ENCODE measurements around the gene CYB5B. TPM values are rescaled to one million over a fixed set of nuclear protein-coding genes. Genes with fewer than 3 reads are reported as not detected.
A peak's percentile ranks its signal among the peaks of the same experiment; 100 is the strongest.

Gene CYB5B
- total RNA-seq, 2 experiments from 2014 or later, result 158 to 187 TPM

- Mint-ChIP-seq H3K4me3 (no peak overlapping the region), H3K9me3 (ENCODE audit: low read depth) (no peaks in the 10 kb centered on the region), H3K4me1 (no peaks in the 10 kb centered on the region), H3K27ac (no peak overlapping the region), H3K27me3 (peaks cover 3% of the 10 kb centered on the region), H3K36me3 (ENCODE audit: low read depth) (no peaks in the 10 kb centered on the region)
- intact Hi-C loops (cut with DNase I, micrococcal nuclease), result no loop called here
- ATAC-seq (no peak), DNase-seq (no peak)
- CTCF ChIA-PET, result interaction anchor here (0.6 to 1.1 kb wide), 2 partner anchors 9 to 59 kb away, joined by 3 read pairs; no protein-coding TSS in a partner anchor
- POLR2A ChIA-PET, result no interaction called here
Measured at GRCh38 chr16:69485816-69486215, 61.4 kb downstream of the CYB5B start.

- H3K4me1 Mint-ChIP-seq, result no peaks in the 10 kb centered on the region
- H3K4me3 Mint-ChIP-seq, result no peak overlapping the region
- H3K36me3 Mint-ChIP-seq (ENCODE audit: low read depth), result no peaks in the 10 kb centered on the region
- peaks cover 3% of the 10 kb centered on the region for H3K27me3 Mint-ChIP-seq
- DNase-seq, result no peak
- H3K9me3 Mint-ChIP-seq (ENCODE audit: low read depth), result no peaks in the 10 kb centered on the region
- intact Hi-C loops (cut with DNase I, micrococcal nuclease), result no loop called here
- POLR2A ChIA-PET, result no interaction called here
- CTCF ChIA-PET, result interaction anchor here (1.1 to 1.2 kb wide), 2 partner anchors 9 to 16 kb away, joined by 3 to 4 read pairs; no protein-coding TSS in a partner anchor
- no peak overlapping the region for H3K27ac Mint-ChIP-seq
- no peak for ATAC-seq
Measured at GRCh38 chr16:69486272-69486671, 61.9 kb downstream of the CYB5B start.

DNA sequence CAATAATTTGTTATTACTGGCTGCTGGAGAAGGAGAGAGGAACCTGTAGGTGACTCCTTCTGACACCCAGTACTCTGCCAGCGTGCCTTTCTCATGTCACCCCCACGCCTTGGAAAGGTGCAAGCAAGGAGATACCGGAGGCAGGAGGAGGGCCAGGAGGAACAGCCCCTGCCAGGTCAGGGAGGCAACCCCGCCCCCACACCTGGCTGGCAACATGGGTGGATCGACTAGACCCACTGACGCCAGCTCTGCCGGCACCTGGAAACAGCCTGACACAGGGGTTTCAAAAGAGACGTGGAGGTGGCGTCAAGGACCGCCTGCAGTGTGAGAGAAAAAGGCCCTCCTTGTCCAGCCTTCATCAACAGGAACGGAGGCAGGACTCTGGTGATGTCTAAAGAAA is 62.3 kb downstream of the CYB5B start:
- ATAC-seq (no peak), DNase-seq (no peak)
- Mint-ChIP-seq H3K36me3 (ENCODE audit: low read depth) (no peaks in the 10 kb centered on the region), H3K4me1 (no peaks in the 10 kb centered on the region), H3K27ac (no peak overlapping the region), H3K4me3 (no peak overlapping the region), H3K27me3 (peaks cover 3% of the 10 kb centered on the region), H3K9me3 (ENCODE audit: low read depth) (no peaks in the 10 kb centered on the region)
- ChIA-PET CTCF (interaction anchor here (1.2 kb wide), 1 partner anchor 17 kb away, joined by 4 read pairs; no protein-coding TSS in a partner anchor), POLR2A (no interaction called here)
- intact Hi-C loops (cut with DNase I, micrococcal nuclease), result no loop called here

GRCh38 chr16:69490707-69491324 is 66.4 kb downstream of the CYB5B start:
- H3K27me3 Mint-ChIP-seq, result no peaks in the 10 kb centered on the region
- intact Hi-C loops (cut with DNase I, micrococcal nuclease), result no loop called here
- H3K4me1 Mint-ChIP-seq, result no peaks in the 10 kb centered on the region
- no peaks in the 10 kb centered on the region for H3K36me3 Mint-ChIP-seq (ENCODE audit: low read depth)
- ChIA-PET POLR2A (no interaction called here), CTCF (no interaction called here)
- no peak overlapping the region for H3K27ac Mint-ChIP-seq
- no peaks in the 10 kb centered on the region for H3K9me3 Mint-ChIP-seq (ENCODE audit: low read depth)
- H3K4me3 Mint-ChIP-seq, result no peak overlapping the region
- DNase-seq (no peak), ATAC-seq (no peak)

GRCh38 chr16:69494991-69495392 is 70.6 kb downstream of the CYB5B start:
- ATAC-seq, result peak; percentile 71
- Mint-ChIP-seq H3K9me3 (ENCODE audit: low read depth) (no peaks in the 10 kb centered on the region), H3K36me3 (ENCODE audit: low read depth) (no peaks in the 10 kb centered on the region), H3K27me3 (no peaks in the 10 kb centered on the region), H3K4me1 (no peaks in the 10 kb centered on the region), H3K27ac (peak overlapping the region; percentile 19), H3K4me3 (no peak overlapping the region)
- POLR2A ChIA-PET, result no interaction called here
- intact Hi-C loops (cut with DNase I, micrococcal nuclease), result loop anchor here in 1 of 2 experiments (1.0 kb wide), 1 partner anchor 72 kb away; no protein-coding TSS in a partner anchor
- DNase-seq, result peak; percentile 76
- CTCF ChIA-PET, result interaction anchor here (0.6 to 1.4 kb wide), 5 partner anchors 8 to 88 kb away, joined by 3 to 6 read pairs (median 3); no protein-coding TSS in a partner anchor

DNA sequence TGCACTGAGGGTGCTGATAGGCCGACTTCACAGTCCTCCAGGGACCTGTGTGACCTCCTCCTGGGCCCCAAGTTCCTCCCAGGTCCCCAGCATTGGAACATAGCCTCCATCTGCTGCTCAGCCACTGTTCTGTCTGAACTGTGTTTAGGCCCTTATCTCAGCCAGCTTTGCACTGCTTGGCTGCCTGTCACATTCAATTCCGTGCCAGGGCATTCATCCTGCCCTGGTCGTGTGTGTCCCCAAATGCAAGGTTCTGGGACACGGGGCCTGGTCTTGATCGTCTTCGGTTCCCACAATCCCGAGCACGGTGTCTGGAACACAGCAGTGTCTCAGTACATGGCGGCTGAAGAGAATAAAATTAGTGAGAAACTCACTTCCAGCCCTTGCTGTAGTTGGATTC is 71.4 kb downstream of the CYB5B start:
- POLR2A ChIA-PET, result interaction anchor here (0.6 kb wide), 1 partner anchor 110 kb away, joined by 3 read pairs; the partner anchor contains the start of gene TERF2
- CTCF ChIA-PET, result interaction anchor here (0.6 to 1.2 kb wide), 4 partner anchors 10 to 196 kb away, joined by 3 read pairs; no protein-coding TSS in a partner anchor
- no peak overlapping the region for H3K4me3 Mint-ChIP-seq

DNA sequence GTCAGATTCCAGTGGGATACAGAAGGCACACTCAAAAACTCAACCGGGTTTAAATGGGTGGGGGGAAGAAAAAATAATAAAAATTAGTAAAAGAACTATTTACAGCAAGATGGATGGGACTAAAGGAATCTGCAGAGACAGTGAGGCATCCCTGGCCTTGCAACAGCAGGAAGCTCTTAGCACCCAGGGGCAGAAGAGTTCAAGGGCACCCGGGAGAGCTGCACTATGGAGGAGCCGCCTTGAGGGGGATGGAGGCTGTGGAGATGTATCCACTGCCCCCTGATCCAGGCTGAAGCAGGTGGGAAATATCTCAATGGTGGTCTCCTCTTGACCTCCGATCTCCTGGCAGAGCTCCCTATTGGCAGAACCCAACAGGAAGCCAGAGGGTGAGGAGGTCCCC is 72.0 kb downstream of the CYB5B start:
- no peak for ATAC-seq
- ChIA-PET POLR2A (interaction anchor here (0.6 kb wide), 1 partner anchor 110 kb away, joined by 3 read pairs; the partner anchor contains the start of gene TERF2), CTCF (interaction anchor here (0.6 kb wide), 2 partner anchors 21 to 178 kb away, joined by 3 read pairs; no protein-coding TSS in a partner anchor)
- Mint-ChIP-seq H3K4me3 (no peak overlapping the region), H3K9me3 (ENCODE audit: low read depth) (no peaks in the 10 kb centered on the region), H3K36me3 (ENCODE audit: low read depth) (no peaks in the 10 kb centered on the region), H3K27me3 (no peaks in the 10 kb centered on the region), H3K4me1 (no peaks in the 10 kb centered on the region), H3K27ac (no peak overlapping the region)
- DNase-seq, result no peak
- intact Hi-C loops (cut with DNase I, micrococcal nuclease), result no loop called here

More for the DNA sequence above, 71.4 kb downstream of the CYB5B start:
- Mint-ChIP-seq H3K4me1 (no peaks in the 10 kb centered on the region), H3K36me3 (ENCODE audit: low read depth) (no peaks in the 10 kb centered on the region), H3K9me3 (ENCODE audit: low read depth) (no peaks in the 10 kb centered on the region), H3K27me3 (no peaks in the 10 kb centered on the region), H3K27ac (no peak overlapping the region)
- ATAC-seq (no peak), DNase-seq (no peak)
- intact Hi-C loops (cut with DNase I, micrococcal nuclease), result loop anchor here in 1 of 2 experiments (1.0 kb wide), 1 partner anchor 71 kb away; no protein-coding TSS in a partner anchor

- ChIA-PET POLR2A (no interaction called here), CTCF (interaction anchor here (0.6 kb wide), 2 partner anchors 7 to 179 kb away, joined by 3 to 4 read pairs; no protein-coding TSS in a partner anchor)
- H3K9me3 Mint-ChIP-seq (ENCODE audit: low read depth), result no peaks in the 10 kb centered on the region
- no peak overlapping the region for H3K4me3 Mint-ChIP-seq
- no peaks in the 10 kb centered on the region for H3K36me3 Mint-ChIP-seq (ENCODE audit: low read depth)
- no peaks in the 10 kb centered on the region for H3K27me3 Mint-ChIP-seq
- H3K4me1 Mint-ChIP-seq, result peaks cover 2% of the 10 kb centered on the region
- H3K27ac Mint-ChIP-seq, result no peak overlapping the region
- DNase-seq (no peak), ATAC-seq (no peak)
- intact Hi-C loops (cut with DNase I, micrococcal nuclease), result no loop called here
Measured at GRCh38 chr16:69496896-69497295, 72.5 kb downstream of the CYB5B start.

- intact Hi-C loops (cut with DNase I, micrococcal nuclease), result no loop called here
- CTCF ChIA-PET, result no interaction called here
- no peak overlapping the region for H3K27ac Mint-ChIP-seq
Measured at GRCh38 chr16:69497876-69498596, 73.6 kb downstream of the CYB5B start.

DNA sequence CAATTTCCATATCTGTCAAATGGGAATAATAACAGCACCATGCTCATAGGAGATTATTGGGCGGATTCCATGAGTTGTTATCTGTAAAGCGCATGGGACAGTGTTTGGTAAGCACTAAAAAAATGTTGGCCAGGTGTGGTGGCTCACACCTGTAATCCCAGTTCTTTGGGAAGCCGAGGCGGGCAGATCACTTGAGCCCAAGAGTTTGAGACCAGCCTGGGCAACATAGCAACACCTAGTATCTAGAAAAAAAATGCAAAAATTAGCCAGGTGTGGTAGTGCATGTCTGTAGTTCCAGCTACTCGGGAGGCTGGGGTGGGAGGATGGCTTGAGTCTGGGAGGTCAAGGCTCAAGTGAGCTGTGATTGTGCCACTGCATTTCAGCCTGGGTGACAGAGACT is 74.5 kb downstream of the CYB5B start:
- Mint-ChIP-seq H3K9me3 (ENCODE audit: low read depth) (no peaks in the 10 kb centered on the region), H3K4me3 (no peak overlapping the region), H3K36me3 (ENCODE audit: low read depth) (no peaks in the 10 kb centered on the region), H3K4me1 (peaks cover 6% of the 10 kb centered on the region), H3K27me3 (no peaks in the 10 kb centered on the region), H3K27ac (no peak overlapping the region)
- ChIA-PET CTCF (interaction anchor here (0.9 kb wide), 1 partner anchor 266 kb away, joined by 3 read pairs; no protein-coding TSS in a partner anchor), POLR2A (no interaction called here)
- DNase-seq, result no peak
- intact Hi-C loops (cut with DNase I, micrococcal nuclease), result no loop called here
- ATAC-seq, result no peak

More at GRCh38 chr16:69497876-69498596, 73.6 kb downstream of the CYB5B start:
- no peak for ATAC-seq
- H3K9me3 Mint-ChIP-seq (ENCODE audit: low read depth), result no peaks in the 10 kb centered on the region
- H3K36me3 Mint-ChIP-seq (ENCODE audit: low read depth), result no peaks in the 10 kb centered on the region
- H3K4me3 Mint-ChIP-seq, result no peak overlapping the region
- no peaks in the 10 kb centered on the region for H3K27me3 Mint-ChIP-seq
- no peak for DNase-seq
- POLR2A ChIA-PET, result no interaction called here
- H3K4me1 Mint-ChIP-seq, result peaks cover 6% of the 10 kb centered on the region

DNA sequence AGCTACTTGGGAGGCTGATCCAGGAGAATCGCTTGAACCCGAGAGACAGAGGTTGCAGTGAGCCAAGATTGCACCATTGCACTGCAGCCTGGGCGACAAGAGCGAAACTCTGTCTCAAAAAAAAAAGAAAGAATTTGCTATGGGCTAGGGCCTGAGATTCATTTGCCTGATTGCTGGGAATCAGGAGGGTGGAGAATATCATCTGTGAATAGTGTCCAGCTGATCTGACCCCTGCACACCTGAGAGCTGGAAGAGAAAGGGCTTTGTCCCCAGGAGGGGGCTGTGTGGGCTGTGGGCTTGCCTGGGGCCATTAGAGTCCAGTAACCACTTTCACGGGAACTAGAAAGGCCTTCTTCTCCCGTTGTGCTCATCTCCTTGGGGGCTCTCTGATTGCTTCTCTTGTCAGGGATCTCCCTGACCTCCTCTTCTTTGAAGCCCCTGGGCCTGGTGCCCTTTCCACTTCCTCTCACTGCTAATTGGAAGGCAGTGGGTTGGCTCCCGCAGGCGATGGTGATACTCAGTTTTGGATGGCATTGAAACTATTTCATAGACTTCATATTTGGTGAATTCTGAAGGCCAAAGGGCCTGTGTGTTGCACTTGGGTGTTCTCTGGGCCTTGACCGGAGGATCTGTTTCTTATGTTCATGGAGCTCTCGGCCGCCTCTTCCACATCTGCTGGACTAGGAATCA is 75.3 kb downstream of the CYB5B start:
- no peak overlapping the region for H3K27ac Mint-ChIP-seq
- intact Hi-C loops (cut with DNase I, micrococcal nuclease), result no loop called here
- ChIA-PET POLR2A (no interaction called here), CTCF (interaction anchor here (0.6 to 0.9 kb wide), 2 partner anchors 104 to 267 kb away, joined by 3 read pairs; no protein-coding TSS in a partner anchor)
- H3K4me1 Mint-ChIP-seq, result peaks cover 6% of the 10 kb centered on the region
- H3K36me3 Mint-ChIP-seq (ENCODE audit: low read depth), result no peaks in the 10 kb centered on the region
- H3K27me3 Mint-ChIP-seq, result no peaks in the 10 kb centered on the region
- no peaks in the 10 kb centered on the region for H3K9me3 Mint-ChIP-seq (ENCODE audit: low read depth)
- ATAC-seq (no peak), DNase-seq (no peak)
- no peak overlapping the region for H3K4me3 Mint-ChIP-seq

Data from activated CD4-positive, alpha-beta T cell treated with anti-CD3 and anti-CD28 coated beads for 36 hours (primary cell).